HEK293 (cell line): ENCODE measurements around the gene DZIP1L.

ENCODE experiments used
- CTCF ChIP-seq: fragments of 450-650 bp; formaldehyde crosslinking; IDR thresholded peaks from 2 replicates; pipeline ENCODE4 v1.5.1; 2016; ENCODE audit warnings: missing biosample characterization, missing genetic modification characterization
- REST ChIP-seq: fragments of 450-650 bp; formaldehyde crosslinking; IDR thresholded peaks from 2 replicates; pipeline ENCODE4 v1.5.1; 2016; ENCODE audit warnings: missing biosample characterization, missing genetic modification characterization
- TCF7L2 ChIP-seq: IDR thresholded peaks from 2 replicates; pipeline ENCODE4 v1.6.1; 2011; ENCODE audit warnings: low read depth, mild to moderate bottlenecking, inconsistent platforms, low read length, moderate library complexity, borderline replicate concordance
- ZIC2 ChIP-seq: fragments of 450-650 bp; formaldehyde crosslinking; IDR thresholded peaks from 2 replicates; pipeline ENCODE4 v1.5.1; 2016; ENCODE audit warnings: missing biosample characterization, missing genetic modification characterization
- ZNF174 ChIP-seq: fragments of 450-650 bp; formaldehyde crosslinking; IDR thresholded peaks from 2 replicates; pipeline ENCODE4 v1.5.0; 2017; ENCODE audit warnings: missing biosample characterization, mild to moderate bottlenecking, missing genetic modification characterization
- ZNF341 ChIP-seq: fragments of 450-650 bp; formaldehyde crosslinking; IDR thresholded peaks from 2 replicates; pipeline ENCODE4; 2016; ENCODE audit warnings: low read depth, missing biosample characterization, missing genetic modification characterization
- ZNF549 ChIP-seq: fragments of 450-650 bp; IDR thresholded peaks from 2 replicates; pipeline ENCODE4 v1.5.1; 2018; ENCODE audit warnings: missing biosample characterization, missing genetic modification characterization, mild to moderate bottlenecking, inconsistent platforms, moderate library complexity
- ZNF560 ChIP-seq: fragments of 450-650 bp; formaldehyde crosslinking; IDR thresholded peaks from 2 replicates; pipeline ENCODE4 v1.5.1; 2017; ENCODE audit warnings: missing biosample characterization, missing genetic modification characterization, borderline replicate concordance
- ZNF654 ChIP-seq: fragments of 450-650 bp; formaldehyde crosslinking; IDR thresholded peaks from 2 replicates; pipeline ENCODE4 v1.5.1; 2016; ENCODE audit warnings: low read depth, missing biosample characterization, missing genetic modification characterization
- ZSCAN30 ChIP-seq: fragments of 450-650 bp; IDR thresholded peaks from 2 replicates; pipeline ENCODE4 v1.5.1; 2018; ENCODE audit warnings: missing biosample characterization, mild to moderate bottlenecking, missing genetic modification characterization, moderate library complexity
- ZXDB ChIP-seq: fragments of 450-650 bp; formaldehyde crosslinking; IDR thresholded peaks from 2 replicates; pipeline ENCODE4 v1.5.1; 2016; ENCODE audit warnings: missing biosample characterization, missing genetic modification characterization

GRCh38 chr3:138082992-138083386 is 32.4 kb downstream of the DZIP1L start:
- TF ChIP-seq ZNF654 (tag by site-specific recombination) (no peak), CTCF (tag by site-specific recombination) (no peak), ZIC2 (tag by site-specific recombination) (no peak), TCF7L2 (no peak), ZXDB (tag by site-specific recombination) (no peak), ZNF560 (tag by site-specific recombination) (no peak), ZNF549 (tag by site-specific recombination) (no peak), ZNF341 (tag by site-specific recombination) (no peak), REST (tag by site-specific recombination) (no peak), ZSCAN30 (tag by site-specific recombination) (no peak), ZNF174 (no peak)
